CD8-positive, alpha-beta memory T cell (primary cell): Measurements from ENCODE around the gene MS4A13. TPM values are rescaled to one million over a fixed set of nuclear protein-coding genes. Genes with fewer than 3 reads are reported as not detected.

Experiments
- CTCF ChIA-PET: fragments of 350-600 bp; sonication (Branson Sonifier 250); formaldehyde crosslinking; loops from one replicate; lab custom pipeline; 2021; ENCODE audit warnings: antibody characterized with exemption; lab: Charles Lee
- POLR2A ChIA-PET: fragments of 350-600 bp; sonication (Branson Sonifier 250); formaldehyde crosslinking; loops from one replicate; lab custom pipeline; 2021; ENCODE audit warnings: antibody characterized with exemption; lab: Charles Lee
- DNase-seq, 5 donors: peaks; one replicate each; pipeline versions ENCODE4 v3.0.0 to v3.0.0-alpha.2; 2020 to 2022; ENCODE audit warnings: mixed read lengths in 1 of 5
- H3K27ac ChIP-seq: one replicate; pipeline ENCODE4 v1.7.0; 2013; ENCODE audit warnings: low read depth, mild to moderate bottlenecking, low read length, moderate library complexity
- H3K27me3 ChIP-seq: 2 replicates; pipeline ENCODE4 v1.7.0; 2013; ENCODE audit warnings: low read length, mild to moderate bottlenecking; ENCODE audit not compliant: insufficient read depth, poor library complexity, severe bottlenecking
- H3K36me3 ChIP-seq: 2 replicates; pipeline ENCODE4 v1.7.0; 2013; ENCODE audit warnings: mild to moderate bottlenecking, low read length, moderate library complexity; ENCODE audit not compliant: insufficient read depth
- H3K4me1 ChIP-seq: 2 replicates; pipeline ENCODE4 v1.7.0; 2013; ENCODE audit warnings: mild to moderate bottlenecking, low read length, moderate library complexity; ENCODE audit not compliant: insufficient read depth
- H3K4me3 ChIP-seq: 2 replicates; pipeline ENCODE4 v1.7.0; 2013; ENCODE audit warnings: mild to moderate bottlenecking, low read length
- H3K9me3 ChIP-seq: 2 replicates; pipeline ENCODE4 v1.7.0; 2013; ENCODE audit warnings: mild to moderate bottlenecking, low read length
- H3K27ac Mint-ChIP-seq, 8 donors: one replicate each; pipeline ENCODE4 v1.8.0; 2020 to 2021; ENCODE audit warnings: mixed read lengths in 8 of 8, mild to moderate bottlenecking in 6 of 8, inconsistent platforms in 3 of 8, moderate library complexity in 3 of 8
- H3K27me3 Mint-ChIP-seq, 2 donors: one replicate each; pipeline ENCODE4 v1.8.0; 2020 to 2021; ENCODE audit warnings: mixed read lengths in 2 of 2, mild to moderate bottlenecking in 1 of 2, moderate library complexity in 1 of 2
- H3K36me3 Mint-ChIP-seq, 3 donors: one replicate each; pipeline ENCODE4 v1.8.0; 2020 to 2021; ENCODE audit warnings: mixed read lengths in 3 of 3, inconsistent platforms in 1 of 3, mild to moderate bottlenecking in 1 of 3
- H3K4me1 Mint-ChIP-seq, 3 donors: one replicate each; pipeline ENCODE4 v1.8.0; 2020 to 2021; ENCODE audit warnings: mixed read lengths in 3 of 3, inconsistent platforms in 1 of 3, mild to moderate bottlenecking in 1 of 3
- H3K4me3 Mint-ChIP-seq, 7 donors: one replicate each; pipeline ENCODE4 v1.8.0; 2020 to 2021; ENCODE audit warnings: mixed read lengths in 7 of 7, mild to moderate bottlenecking in 6 of 7, moderate library complexity in 4 of 7, inconsistent platforms in 2 of 7
- H3K9me3 Mint-ChIP-seq, 5 donors: one replicate each; pipeline ENCODE4 v1.8.0; 2020 to 2022; ENCODE audit warnings: mixed read lengths in 5 of 5, mild to moderate bottlenecking in 3 of 5, moderate library complexity in 2 of 5, inconsistent platforms in 1 of 5
- polyA plus RNA-seq: library from polyadenylated mRNA; unstranded; fragments of 300-500 nt; fragmentation: Illumina TruSeq; gene quantifications from one replicate; pipeline ENCODE4 v1.2.3, GENCODE V29; 2021
- total RNA-seq, 2 experiments: library from RNA; stranded (reverse); gene quantifications; one replicate each; pipeline ENCODE4 v1.2.3, GENCODE V29; 2021

MS4A13 gene
- total and polyA plus RNA-seq, 3 experiments from 2014 or later, result not detected

GRCh38 chr11:60561254-60561653, 46.1 kb downstream of the MS4A13 start:
- Mint-ChIP-seq H3K4me3 (no peak overlapping the region), H3K27ac (no peak overlapping the region), H3K27me3 (peaks cover 5 to 10% of the 10 kb centered on the region in 2 donors), H3K4me1 (no peaks in the 10 kb centered on the region), H3K36me3 (peaks cover 0 to 2% (median 0%) of the 10 kb centered on the region in 3 donors), H3K9me3 (peaks cover 27 to 40% (median 33%) of the 10 kb centered on the region in 5 donors)
- ChIA-PET POLR2A (no interaction called here), CTCF (no interaction called here)
- Histone ChIP-seq H3K36me3 (no peaks in the 10 kb centered on the region), H3K4me3 (no peak overlapping the region), H3K4me1 (no peaks in the 10 kb centered on the region), H3K27ac (no peak overlapping the region), H3K27me3 (no peaks in the 10 kb centered on the region), H3K9me3 (peaks cover 3% of the 10 kb centered on the region)
- DNase-seq, result no peak

- Histone ChIP-seq H3K9me3 (peaks cover 3% of the 10 kb centered on the region), H3K4me3 (no peak overlapping the region), H3K27me3 (no peaks in the 10 kb centered on the region), H3K27ac (no peak overlapping the region), H3K36me3 (no peaks in the 10 kb centered on the region), H3K4me1 (no peaks in the 10 kb centered on the region)
- H3K4me1 Mint-ChIP-seq, result no peaks in the 10 kb centered on the region
- H3K27me3 Mint-ChIP-seq, result peaks cover 8 to 21% of the 10 kb centered on the region in 2 donors
- peaks cover 0 to 2% (median 0%) of the 10 kb centered on the region in 3 donors for H3K36me3 Mint-ChIP-seq
- CTCF ChIA-PET, result no interaction called here
- peaks cover 23 to 32% (median 27%) of the 10 kb centered on the region in 5 donors for H3K9me3 Mint-ChIP-seq
- H3K4me3 Mint-ChIP-seq, result no peak overlapping the region
- H3K27ac Mint-ChIP-seq, result no peak overlapping the region
- no peak for DNase-seq
- POLR2A ChIA-PET, result no interaction called here
Measured at GRCh38 chr11:60563553-60564235, 48.5 kb downstream of the MS4A13 start.

- Mint-ChIP-seq H3K4me1 (no peaks in the 10 kb centered on the region), H3K36me3 (no peaks in the 10 kb centered on the region), H3K27me3 (peaks cover 9 to 24% of the 10 kb centered on the region in 2 donors), H3K27ac (no peak overlapping the region), H3K4me3 (no peak overlapping the region), H3K9me3 (peaks cover 6 to 19% (median 14%) of the 10 kb centered on the region in 5 donors)
- ChIA-PET CTCF (no interaction called here), POLR2A (no interaction called here)
- Histone ChIP-seq H3K27me3 (no peaks in the 10 kb centered on the region), H3K4me1 (no peaks in the 10 kb centered on the region), H3K36me3 (no peaks in the 10 kb centered on the region), H3K9me3 (no peaks in the 10 kb centered on the region), H3K27ac (no peak overlapping the region), H3K4me3 (no peak overlapping the region)
- DNase-seq, result no peak
Measured at GRCh38 chr11:60566776-60567175, 51.6 kb downstream of the MS4A13 start.

- Histone ChIP-seq H3K27me3 (no peaks in the 10 kb centered on the region), H3K27ac (no peak overlapping the region), H3K36me3 (no peaks in the 10 kb centered on the region), H3K9me3 (no peaks in the 10 kb centered on the region), H3K4me1 (no peaks in the 10 kb centered on the region), H3K4me3 (no peak overlapping the region)
- CTCF ChIA-PET, result no interaction called here
- no peak for DNase-seq
- H3K4me3 Mint-ChIP-seq, result no peak overlapping the region
- peaks cover 6 to 29% of the 10 kb centered on the region in 2 donors for H3K27me3 Mint-ChIP-seq
- no peaks in the 10 kb centered on the region for H3K36me3 Mint-ChIP-seq
- H3K4me1 Mint-ChIP-seq, result no peaks in the 10 kb centered on the region
- no peak overlapping the region for H3K27ac Mint-ChIP-seq
- POLR2A ChIA-PET, result no interaction called here
- peaks cover 0 to 4% (median 0%) of the 10 kb centered on the region in 5 donors for H3K9me3 Mint-ChIP-seq
Measured at GRCh38 chr11:60570970-60571369, 55.8 kb downstream of the MS4A13 start.

- Histone ChIP-seq H3K9me3 (no peaks in the 10 kb centered on the region), H3K27ac (no peak overlapping the region), H3K4me1 (no peaks in the 10 kb centered on the region), H3K36me3 (no peaks in the 10 kb centered on the region), H3K27me3 (no peaks in the 10 kb centered on the region), H3K4me3 (no peak overlapping the region)
- no peaks in the 10 kb centered on the region for H3K4me1 Mint-ChIP-seq
- ChIA-PET CTCF (no interaction called here), POLR2A (no interaction called here)
- no peak overlapping the region for H3K27ac Mint-ChIP-seq
- DNase-seq, result no peak
- H3K4me3 Mint-ChIP-seq, result no peak overlapping the region
- peaks cover 0 to 3% (median 0%) of the 10 kb centered on the region in 3 donors for H3K36me3 Mint-ChIP-seq
- H3K9me3 Mint-ChIP-seq, result peaks cover 6 to 15% (median 13%) of the 10 kb centered on the region in 5 donors
- H3K27me3 Mint-ChIP-seq, result peaks cover 2 to 9% of the 10 kb centered on the region in 2 donors
Measured at GRCh38 chr11:60589611-60590010, 74.4 kb downstream of the MS4A13 start.

Other genes with a start within 250 kb of the MS4A13 start
- gene MS4A4A, start 234.7 kb upstream of the MS4A13 start, total RNA-seq, result under 1 TPM in 1 of 2 experiments, not detected in 1; 0.20 TPM
- not detected for gene MS4A4A, start 234.7 kb upstream of the MS4A13 start, polyA plus RNA-seq
- not detected for gene MS4A6E, start 188.1 kb upstream of the MS4A13 start, total RNA-seq
- gene MS4A6E, start 188.1 kb upstream of the MS4A13 start, polyA plus RNA-seq, result not detected
- gene MS4A7, start 136.9 kb upstream of the MS4A13 start, total RNA-seq, result under 1 TPM; 0.51 to 0.98 TPM
- gene MS4A7, start 136.9 kb upstream of the MS4A13 start, polyA plus RNA-seq, result not detected
- not detected for gene MS4A14, start 118.9 kb upstream of the MS4A13 start, total RNA-seq
- gene MS4A14, start 118.9 kb upstream of the MS4A13 start, polyA plus RNA-seq, result not detected
- not detected for gene MS4A5, start 85.8 kb upstream of the MS4A13 start, total RNA-seq
- not detected for gene MS4A5, start 85.8 kb upstream of the MS4A13 start, polyA plus RNA-seq
- 1 to 10 TPM in 1 of 2 experiments, under 1 TPM in 1; 0.70 to 1.2 TPM for gene MS4A1, start 59.5 kb upstream of the MS4A13 start, total RNA-seq
- gene MS4A1, start 59.5 kb upstream of the MS4A13 start, polyA plus RNA-seq, result 11.1 TPM
- not detected for gene MS4A12, start 22.6 kb upstream of the MS4A13 start, total RNA-seq
- gene MS4A12, start 22.6 kb upstream of the MS4A13 start, polyA plus RNA-seq, result not detected
- not detected for gene MS4A8, start 184.2 kb downstream of the MS4A13 start, total RNA-seq
- not detected for gene MS4A8, start 184.2 kb downstream of the MS4A13 start, polyA plus RNA-seq
- gene MS4A18, start 209.3 kb downstream of the MS4A13 start, total RNA-seq, result not detected
- gene MS4A18, start 209.3 kb downstream of the MS4A13 start, polyA plus RNA-seq, result not detected
- gene MS4A15, start 241.5 kb downstream of the MS4A13 start, total RNA-seq, result not detected
- gene MS4A15, start 241.5 kb downstream of the MS4A13 start, polyA plus RNA-seq, result not detected